ENCODE data around the gene MDN1.
"Not testable (repeated sequence)": the region's sequence is repeated elsewhere in the genome, so short reads cannot be mapped to it uniquely, and the experiment has no call there.

Gene MDN1

GRCh38 chr6:89819336-89820130 lies at the start of gene MDN1:
Gene MDN1, minus strand, starts transcription at chr6:89819794. Its CDS starts 187 bp downstream, at chr6:89819607.
- DNase-seq = peak; percentile 84

DNA sequence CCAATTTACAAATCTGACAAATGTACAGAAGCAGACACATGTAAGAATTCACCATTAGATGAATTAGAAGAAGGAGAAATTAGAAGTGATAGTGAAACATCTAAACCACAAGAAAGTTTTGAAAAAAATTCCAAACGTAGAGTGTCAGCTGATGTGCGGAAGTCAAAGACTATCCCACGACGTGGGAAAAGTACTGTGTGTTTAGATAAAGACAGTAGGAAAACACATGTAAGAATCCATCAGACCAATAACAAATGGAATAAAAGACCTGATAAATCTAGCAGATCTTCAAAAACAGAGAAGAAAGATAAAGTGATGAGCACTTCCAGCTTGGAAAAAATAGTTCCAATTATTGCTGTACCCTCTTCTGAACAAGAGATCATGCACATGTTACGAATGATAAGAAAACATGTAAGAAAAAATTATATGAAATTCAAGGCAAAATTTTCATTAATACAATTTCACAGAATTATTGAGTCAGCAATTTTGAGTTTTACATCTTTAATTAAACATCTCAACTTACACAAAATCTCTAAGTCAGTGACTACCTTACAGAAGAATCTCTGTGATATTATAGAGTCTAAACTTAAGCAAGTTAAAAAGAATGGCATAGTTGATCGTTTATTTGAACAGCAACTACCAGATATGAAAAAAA lies 46.6 kb upstream of the MDN1 start:
- no peak for DNase-seq

DNA sequence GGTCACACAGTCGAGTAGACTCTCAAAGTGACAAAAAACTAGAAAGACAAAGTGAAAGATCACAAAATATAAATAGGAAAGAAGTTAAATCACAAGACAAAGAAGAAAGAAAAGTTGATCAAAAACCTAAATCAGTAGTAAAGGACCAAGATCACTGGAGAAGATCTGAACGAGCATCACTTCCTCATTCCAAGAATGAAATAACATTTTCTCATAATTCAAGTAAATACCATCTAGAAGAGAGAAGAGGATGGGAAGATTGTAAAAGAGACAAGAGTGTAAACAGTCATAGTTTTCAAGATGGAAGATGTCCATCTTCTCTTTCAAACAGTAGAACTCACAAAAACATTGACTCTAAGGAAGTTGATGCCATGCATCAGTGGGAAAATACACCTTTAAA lies 43.1 kb upstream of the MDN1 start:
- no peak for DNase-seq

GRCh38 chr6:89862273-89862672 lies 42.7 kb upstream of the MDN1 start:
- DNase-seq = no peak

- DNase-seq = no peak
Measured at GRCh38 chr6:89859744-89860143, 40.1 kb upstream of the MDN1 start.

DNA sequence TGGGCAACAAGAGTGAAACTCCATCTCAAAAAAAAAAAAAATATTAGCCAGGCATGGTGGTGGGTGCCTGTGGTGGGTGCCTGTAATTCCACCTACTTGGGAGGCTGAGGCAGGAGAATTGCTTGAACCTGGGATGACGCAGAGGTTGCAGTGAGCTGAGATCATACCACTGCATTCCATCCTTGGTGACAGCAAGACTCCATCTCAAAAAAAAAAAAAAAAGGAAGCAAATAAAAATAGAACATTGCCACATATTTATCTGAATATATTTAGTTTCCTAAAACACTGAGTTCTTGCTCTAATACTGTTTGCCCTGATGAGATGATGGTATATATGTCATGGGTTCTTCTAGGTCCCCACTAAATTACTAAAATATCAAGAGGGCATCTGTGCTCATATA lies 38.4 kb upstream of the MDN1 start:
- no peak for DNase-seq

DNA sequence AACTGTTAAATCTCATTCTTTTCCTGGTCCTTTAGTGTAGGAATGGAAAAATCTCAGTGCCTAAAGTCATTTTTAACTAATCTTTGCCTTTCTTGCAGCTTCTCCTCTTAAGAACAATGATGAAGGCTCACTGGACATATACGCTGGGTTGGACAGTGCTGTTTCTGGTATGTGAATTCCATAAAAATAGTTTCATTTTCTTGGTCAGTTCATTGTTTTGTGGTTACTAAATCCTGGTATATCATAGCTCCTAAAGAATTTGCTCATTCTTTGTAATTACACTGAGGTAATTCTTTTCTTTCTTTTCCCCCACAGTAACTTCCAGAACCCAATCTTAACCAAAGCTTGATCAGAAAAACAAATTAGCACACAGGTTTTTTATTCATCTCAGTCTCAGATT lies 33.5 kb upstream of the MDN1 start:
- DNase-seq = no peak

GRCh38 chr6:89847513-89847912 lies 27.9 kb upstream of the MDN1 start:
- not testable (repeated sequence) for DNase-seq

- no peak for DNase-seq
Measured at GRCh38 chr6:89843070-89843469, 23.5 kb upstream of the MDN1 start.

- no peak for DNase-seq
Measured at GRCh38 chr6:89842228-89842627, 22.6 kb upstream of the MDN1 start.

- DNase-seq = no peak
Measured at GRCh38 chr6:89840538-89840937, 20.9 kb upstream of the MDN1 start.

GRCh38 chr6:89836639-89837222 lies 17.1 kb upstream of the MDN1 start:
- no peak for DNase-seq

DNA sequence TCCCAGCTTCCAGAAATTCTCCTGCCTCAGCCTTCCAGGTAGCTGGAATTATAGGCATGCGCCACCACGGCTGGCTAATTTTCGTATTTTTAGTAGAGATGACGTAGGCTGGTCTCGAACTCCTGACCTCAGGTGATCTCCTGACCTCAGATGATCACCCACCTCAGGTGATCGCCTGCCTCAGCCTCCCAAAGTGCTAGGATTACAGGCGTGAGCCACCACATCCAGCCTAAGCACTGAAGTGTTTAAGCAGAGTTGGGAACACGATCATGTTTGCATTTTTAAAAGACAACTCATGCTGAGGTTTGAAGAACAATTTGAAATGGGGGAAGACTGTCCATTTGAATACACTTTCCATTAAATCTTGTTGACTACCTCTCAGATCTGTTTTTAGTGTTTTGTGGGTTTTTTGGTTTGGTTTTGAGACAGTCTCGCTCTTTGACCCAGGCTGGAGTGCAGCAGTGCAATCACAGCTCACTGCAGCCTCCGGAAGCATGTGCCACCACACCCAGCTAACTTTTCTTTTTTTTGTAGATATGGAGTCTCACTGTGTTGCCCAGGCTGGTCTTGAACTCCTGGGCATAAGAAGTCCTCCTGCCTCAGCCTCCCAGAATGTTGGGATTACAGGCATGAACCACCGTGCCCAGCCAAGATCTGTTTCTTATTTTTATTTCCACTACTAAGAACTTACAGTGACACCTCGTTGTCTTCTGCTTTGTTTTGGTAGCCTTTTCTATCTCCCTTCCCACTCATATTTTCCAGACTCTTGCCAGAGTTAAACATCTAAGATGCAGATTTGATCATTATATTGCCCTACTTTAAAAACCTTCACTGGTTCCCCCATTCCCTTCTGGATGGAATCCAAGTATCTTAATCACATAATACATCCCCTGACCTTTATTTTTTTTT lies 15.5 kb upstream of the MDN1 start:
- DNase-seq = no peak

GRCh38 chr6:89830170-89830809 lies 10.7 kb upstream of the MDN1 start:
- no peak for DNase-seq

- peak; percentile 93 for DNase-seq
Measured at GRCh38 chr6:89829472-89830169, 10.0 kb upstream of the MDN1 start, which contains the start of gene CASP8AP2. Gene CASP8AP2, plus strand, starts transcription at chr6:89829880.

DNA sequence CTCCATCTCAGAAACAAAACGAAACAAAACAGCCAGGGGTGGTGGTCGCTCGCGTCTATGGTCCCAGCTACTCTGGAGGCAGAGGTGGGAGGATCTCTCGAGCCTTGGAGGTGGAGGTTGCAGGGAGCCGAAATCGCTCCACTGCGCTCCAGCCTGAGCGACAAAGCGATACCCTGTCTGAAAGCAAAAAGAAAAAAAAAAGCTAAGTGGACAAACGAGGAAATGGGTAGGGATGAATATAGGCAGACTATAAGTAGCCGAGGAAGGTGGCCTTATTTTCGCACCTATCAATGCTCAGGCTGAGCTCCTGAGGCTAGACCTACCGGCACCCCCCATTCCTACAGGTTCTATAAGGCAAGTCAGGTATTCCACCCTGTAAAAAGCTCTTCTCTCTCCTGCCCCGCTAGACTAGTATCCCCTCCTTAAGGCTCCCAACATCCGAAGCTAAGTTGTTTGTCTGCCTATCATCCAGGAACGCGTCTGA lies 9.4 kb upstream of the MDN1 start:
- peak; percentile 80 for DNase-seq

GRCh38 chr6:89828475-89828987 lies 8.9 kb upstream of the MDN1 start:
- DNase-seq = not testable (repeated sequence)

- DNase-seq = no peak
Measured at GRCh38 chr6:89826029-89826528, 6.5 kb upstream of the MDN1 start.

DNA sequence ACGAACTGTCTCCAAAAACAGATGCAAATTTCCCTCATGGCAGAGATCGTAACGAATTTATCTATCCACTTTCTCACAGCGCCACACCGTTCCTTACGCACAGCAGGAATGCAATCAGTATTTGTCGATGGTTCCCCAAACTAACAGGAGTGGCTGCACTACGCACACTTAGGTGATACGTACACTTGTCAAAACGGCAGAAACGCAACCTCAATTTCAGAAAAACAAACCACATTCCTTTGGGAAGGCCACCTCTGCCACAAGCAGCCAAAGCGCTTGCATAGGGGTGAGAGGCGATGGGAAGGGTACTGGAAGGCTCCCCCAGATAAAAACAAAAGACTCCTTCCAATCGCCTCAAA lies 638 bp downstream of the MDN1 start:
- no peak for DNase-seq

- DNase-seq = no peak
Measured at GRCh38 chr6:89817481-89817880, 2.1 kb downstream of the MDN1 start.

GRCh38 chr6:89813422-89813821 lies 6.2 kb downstream of the MDN1 start:
- DNase-seq = not testable (repeated sequence)
